ENCODE measurements around the gene CDH20. TPM values are rescaled to one million over a fixed set of nuclear protein-coding genes. Genes with fewer than 3 reads are reported as not detected.

Gene CDH20
- polyA plus RNA-seq, 4 donors = 0.10 to 0.12 TPM; not detected in 2

GRCh38 chr18:61394983-61395382 lies 61.8 kb downstream of the CDH20 start:
- H3K27ac ChIP-seq (ENCODE audit: low read depth in 1 of 3, low read length in 2 of 3) = no peak overlapping the region
- H3K27me3 ChIP-seq (ENCODE audit: control insufficient read depth in 3 of 3, insufficient read depth in 3 of 3, low read length in 3 of 3) = no peaks in the 10 kb centered on the region
- H3K4me1 ChIP-seq (ENCODE audit: control insufficient read depth in 3 of 3, insufficient read depth in 2 of 3, low read depth in 1 of 3, low read length in 2 of 3) = no peaks in the 10 kb centered on the region
- H3K9me3 ChIP-seq (ENCODE audit: control insufficient read depth in 2 of 2, insufficient read depth in 1 of 2, low read depth in 1 of 2, low read length in 1 of 2) = no peaks in the 10 kb centered on the region
- H3K36me3 ChIP-seq (ENCODE audit: control insufficient read depth in 3 of 3, insufficient read depth in 2 of 3, low read depth in 1 of 3, low read length in 3 of 3) = no peaks in the 10 kb centered on the region
- no peak overlapping the region for H3K4me3 ChIP-seq (ENCODE audit: low read depth in 1 of 3, low read length in 3 of 3)
- no peak for DNase-seq
- no peak for FAIRE-seq

GRCh38 chr18:61397222-61397621 lies 64.0 kb downstream of the CDH20 start:
- WGBS, 3 donors = 65 to 78% (median 72%) methylated on average over 3 of the region's 3 CpGs
- H3K36me3 ChIP-seq (ENCODE audit: control insufficient read depth in 3 of 3, insufficient read depth in 2 of 3, low read depth in 1 of 3, low read length in 3 of 3) = no peaks in the 10 kb centered on the region
- DNase-seq = no peak
- H3K9me3 ChIP-seq (ENCODE audit: control insufficient read depth in 2 of 2, insufficient read depth in 1 of 2, low read depth in 1 of 2, low read length in 1 of 2) = no peaks in the 10 kb centered on the region
- no peak overlapping the region for H3K27ac ChIP-seq (ENCODE audit: low read depth in 1 of 3, low read length in 2 of 3)
- no peak overlapping the region for H3K4me3 ChIP-seq (ENCODE audit: low read depth in 1 of 3, low read length in 3 of 3)
- H3K27me3 ChIP-seq (ENCODE audit: control insufficient read depth in 3 of 3, insufficient read depth in 3 of 3, low read length in 3 of 3) = no peaks in the 10 kb centered on the region
- FAIRE-seq = no peak
- peaks cover 0 to 2% (median 0%) of the 10 kb centered on the region in 3 donors for H3K4me1 ChIP-seq (ENCODE audit: control insufficient read depth in 3 of 3, insufficient read depth in 2 of 3, low read depth in 1 of 3, low read length in 2 of 3)

GRCh38 chr18:61398961-61399705 lies 65.9 kb downstream of the CDH20 start:
- Histone ChIP-seq H3K36me3 (ENCODE audit: control insufficient read depth in 3 of 3, insufficient read depth in 2 of 3, low read depth in 1 of 3, low read length in 3 of 3) (no peaks in the 10 kb centered on the region), H3K4me3 (ENCODE audit: low read depth in 1 of 3, low read length in 3 of 3) (no peak overlapping the region), H3K9me3 (ENCODE audit: control insufficient read depth in 2 of 2, insufficient read depth in 1 of 2, low read depth in 1 of 2, low read length in 1 of 2) (no peaks in the 10 kb centered on the region), H3K4me1 (ENCODE audit: control insufficient read depth in 3 of 3, insufficient read depth in 2 of 3, low read depth in 1 of 3, low read length in 2 of 3) (peaks cover 0 to 2% (median 0%) of the 10 kb centered on the region in 3 donors), H3K27ac (ENCODE audit: low read depth in 1 of 3, low read length in 2 of 3) (no peak overlapping the region), H3K27me3 (ENCODE audit: control insufficient read depth in 3 of 3, insufficient read depth in 3 of 3, low read length in 3 of 3) (no peaks in the 10 kb centered on the region)
- WGBS, 3 donors = 68 to 82% (median 73%) methylated on average over 4 of the region's 4 CpGs
- DNase-seq = no peak
- FAIRE-seq = no peak

GRCh38 chr18:61400016-61400635 lies 66.9 kb downstream of the CDH20 start:
- no peaks in the 10 kb centered on the region for H3K27me3 ChIP-seq (ENCODE audit: control insufficient read depth in 3 of 3, insufficient read depth in 3 of 3, low read length in 3 of 3)
- no peak for DNase-seq
- no peaks in the 10 kb centered on the region for H3K36me3 ChIP-seq (ENCODE audit: control insufficient read depth in 3 of 3, insufficient read depth in 2 of 3, low read depth in 1 of 3, low read length in 3 of 3)
- no peak overlapping the region for H3K27ac ChIP-seq (ENCODE audit: low read depth in 1 of 3, low read length in 2 of 3)
- 80 to 95% (median 87%) methylated on average over 3 of the region's 3 CpGs for WGBS, 3 donors
- peaks cover 0 to 2% (median 0%) of the 10 kb centered on the region in 3 donors for H3K4me1 ChIP-seq (ENCODE audit: control insufficient read depth in 3 of 3, insufficient read depth in 2 of 3, low read depth in 1 of 3, low read length in 2 of 3)
- no peak for FAIRE-seq
- H3K9me3 ChIP-seq (ENCODE audit: control insufficient read depth in 2 of 2, insufficient read depth in 1 of 2, low read depth in 1 of 2, low read length in 1 of 2) = no peaks in the 10 kb centered on the region
- H3K4me3 ChIP-seq (ENCODE audit: low read depth in 1 of 3, low read length in 3 of 3) = no peak overlapping the region

GRCh38 chr18:61400716-61401115 lies 67.5 kb downstream of the CDH20 start:
- no peaks in the 10 kb centered on the region for H3K9me3 ChIP-seq (ENCODE audit: control insufficient read depth in 2 of 2, insufficient read depth in 1 of 2, low read depth in 1 of 2, low read length in 1 of 2)
- 59 to 71% (median 63%) methylated on average over 4 of the region's 4 CpGs for WGBS, 3 donors
- H3K4me1 ChIP-seq (ENCODE audit: control insufficient read depth in 3 of 3, insufficient read depth in 2 of 3, low read depth in 1 of 3, low read length in 2 of 3) = peaks cover 0 to 2% (median 0%) of the 10 kb centered on the region in 3 donors
- no peaks in the 10 kb centered on the region for H3K36me3 ChIP-seq (ENCODE audit: control insufficient read depth in 3 of 3, insufficient read depth in 2 of 3, low read depth in 1 of 3, low read length in 3 of 3)
- no peak overlapping the region for H3K4me3 ChIP-seq (ENCODE audit: low read depth in 1 of 3, low read length in 3 of 3)
- DNase-seq (no peak), FAIRE-seq (no peak)
- H3K27me3 ChIP-seq (ENCODE audit: control insufficient read depth in 3 of 3, insufficient read depth in 3 of 3, low read length in 3 of 3) = no peaks in the 10 kb centered on the region
- no peak overlapping the region for H3K27ac ChIP-seq (ENCODE audit: low read depth in 1 of 3, low read length in 2 of 3)

GRCh38 chr18:61402726-61403125 lies 69.5 kb downstream of the CDH20 start:
- 51 to 78% (median 64%) methylated on average over 1 of the region's 1 CpG for WGBS, 3 donors
- DNase-seq = no peak
- Histone ChIP-seq H3K4me1 (ENCODE audit: control insufficient read depth in 3 of 3, insufficient read depth in 2 of 3, low read depth in 1 of 3, low read length in 2 of 3) (peaks cover 0 to 2% (median 0%) of the 10 kb centered on the region in 3 donors), H3K4me3 (ENCODE audit: low read depth in 1 of 3, low read length in 3 of 3) (no peak overlapping the region), H3K9me3 (ENCODE audit: control insufficient read depth in 2 of 2, insufficient read depth in 1 of 2, low read depth in 1 of 2, low read length in 1 of 2) (no peaks in the 10 kb centered on the region), H3K36me3 (ENCODE audit: control insufficient read depth in 3 of 3, insufficient read depth in 2 of 3, low read depth in 1 of 3, low read length in 3 of 3) (no peaks in the 10 kb centered on the region), H3K27me3 (ENCODE audit: control insufficient read depth in 3 of 3, insufficient read depth in 3 of 3, low read length in 3 of 3) (peaks cover 0 to 1% (median 0%) of the 10 kb centered on the region in 3 donors), H3K27ac (ENCODE audit: low read depth in 1 of 3, low read length in 2 of 3) (no peak overlapping the region)
- no peak for FAIRE-seq

- DNase-seq (no peak), FAIRE-seq (no peak)
- no peaks in the 10 kb centered on the region for H3K27me3 ChIP-seq (ENCODE audit: control insufficient read depth in 3 of 3, insufficient read depth in 3 of 3, low read length in 3 of 3)
- no peak overlapping the region for H3K4me3 ChIP-seq (ENCODE audit: low read depth in 1 of 3, low read length in 3 of 3)
- WGBS, 3 donors = 81 to 97% (median 92%) methylated on average over 1 of the region's 1 CpG
- H3K4me1 ChIP-seq (ENCODE audit: control insufficient read depth in 3 of 3, insufficient read depth in 2 of 3, low read depth in 1 of 3, low read length in 2 of 3) = no peaks in the 10 kb centered on the region
- H3K36me3 ChIP-seq (ENCODE audit: control insufficient read depth in 3 of 3, insufficient read depth in 2 of 3, low read depth in 1 of 3, low read length in 3 of 3) = no peaks in the 10 kb centered on the region
- no peaks in the 10 kb centered on the region for H3K9me3 ChIP-seq (ENCODE audit: control insufficient read depth in 2 of 2, insufficient read depth in 1 of 2, low read depth in 1 of 2, low read length in 1 of 2)
- H3K27ac ChIP-seq (ENCODE audit: low read depth in 1 of 3, low read length in 2 of 3) = no peak overlapping the region
These were observed 80.2 kb downstream of the CDH20 start for GRCh38 chr18:61413396-61413795.

GRCh38 chr18:61414086-61414485 lies 80.9 kb downstream of the CDH20 start:
- DNase-seq (no peak), FAIRE-seq (no peak)
- no peaks in the 10 kb centered on the region for H3K27me3 ChIP-seq (ENCODE audit: control insufficient read depth in 3 of 3, insufficient read depth in 3 of 3, low read length in 3 of 3)
- no peak overlapping the region for H3K4me3 ChIP-seq (ENCODE audit: low read depth in 1 of 3, low read length in 3 of 3)
- no peaks in the 10 kb centered on the region for H3K9me3 ChIP-seq (ENCODE audit: control insufficient read depth in 2 of 2, insufficient read depth in 1 of 2, low read depth in 1 of 2, low read length in 1 of 2)
- no peak overlapping the region for H3K27ac ChIP-seq (ENCODE audit: low read depth in 1 of 3, low read length in 2 of 3)
- 78 to 85% (median 83%) methylated on average over 4 of the region's 4 CpGs for WGBS, 3 donors
- H3K36me3 ChIP-seq (ENCODE audit: control insufficient read depth in 3 of 3, insufficient read depth in 2 of 3, low read depth in 1 of 3, low read length in 3 of 3) = no peaks in the 10 kb centered on the region
- H3K4me1 ChIP-seq (ENCODE audit: control insufficient read depth in 3 of 3, insufficient read depth in 2 of 3, low read depth in 1 of 3, low read length in 2 of 3) = no peaks in the 10 kb centered on the region

Data from small intestine (tissue), 7 donors.